Esophagus squamous epithelium (tissue), 5 donors: Measurements from ENCODE around the gene MEAF6. TPM values are rescaled to one million over a fixed set of nuclear protein-coding genes. Genes with fewer than 3 reads are reported as not detected.
"Not testable (repeated sequence)": the region's sequence is repeated elsewhere in the genome, so short reads cannot be mapped to it uniquely, and the experiment has no call there.

Experiments
- DNase-seq: peaks from one replicate; lab custom pipeline; 2025; lab: John Stamatoyannopoulos, UW
- H3K27ac ChIP-seq, 4 donors: fragments of 200-600 bp; sonication (generic); one replicate each; pipeline ENCODE4 v1.5.1; 2016 to 2019; ENCODE audit warnings: mild to moderate bottlenecking in 1 of 4
- H3K27me3 ChIP-seq, 4 donors: fragments of 200-600 bp; sonication (generic); 1 replicate in 3 of 4; 2 replicates in 1 of 4; pipeline versions ENCODE4 v1.5.1 to v1.6.0; 2017 to 2021; ENCODE audit warnings: antibody characterized with exemption in 1 of 4
- H3K36me3 ChIP-seq, 3 donors: fragments of 200-600 bp; sonication (generic); one replicate each; pipeline ENCODE4 v1.5.1; 2016 to 2019
- H3K4me1 ChIP-seq, 3 donors: fragments of 200-600 bp; sonication (generic); one replicate each; pipeline ENCODE4 v1.5.1; 2017 to 2019
- H3K4me3 ChIP-seq, 4 donors: fragments of 200-600 bp; sonication (generic); 1 replicate in 3 of 4; 2 replicates in 1 of 4; pipeline ENCODE4 v1.5.1; 2016 to 2019; ENCODE audit warnings: mild to moderate bottlenecking in 2 of 4, moderate library complexity in 1 of 4
- H3K9me3 ChIP-seq, 3 donors: fragments of 200-600 bp; sonication (generic); one replicate each; pipeline ENCODE4 v1.5.1; 2016 to 2019
- POLR2A ChIP-seq, 4 donors: fragments of 450-650 bp; IDR thresholded peaks; one replicate each; pipeline ENCODE4 v1.6.1; 2017; ENCODE audit warnings: antibody characterized with exemption in 4 of 4, mild to moderate bottlenecking in 4 of 4, moderate library complexity in 3 of 4
- WGBS, 2 donors: methylation state at CpG; one replicate each; pipeline ENCODE4 v1.1.5; 2018; 5-methylcytosine and 5-hydroxymethylcytosine counted together
- intact Hi-C: fragments of 100-400 bp; cut with DNase I; formaldehyde crosslinking; loops from one replicate; pipeline ENCODE4 v1.15.0; 2022
- total RNA-seq, 4 donors: library from RNA; depleted of rRNA; stranded (reverse); fragments of >200 nt; gene quantifications; one replicate each; pipeline ENCODE4 v1.1.0, GENCODE V29; 2016
- TF ChIP-seq, protein P1 (sequence below), 6 experiments: fragments of 450-650 bp in 4 of 6; fragments of 200-600 bp in 2 of 6; sonication (generic) in 2 of 6; IDR thresholded peaks; one replicate each; pipeline ENCODE4 v1.5.1; 2016 to 2019; ENCODE audit warnings: antibody characterized with exemption in 6 of 6, mild to moderate bottlenecking in 4 of 6, moderate library complexity in 4 of 6
- donor health status: DM: yes; HTN: yes; CAD: no.

Gene MEAF6
- total RNA-seq, result 10 to 100 TPM; 45.5 to 67.9 (median 56.5) TPM

DNA sequence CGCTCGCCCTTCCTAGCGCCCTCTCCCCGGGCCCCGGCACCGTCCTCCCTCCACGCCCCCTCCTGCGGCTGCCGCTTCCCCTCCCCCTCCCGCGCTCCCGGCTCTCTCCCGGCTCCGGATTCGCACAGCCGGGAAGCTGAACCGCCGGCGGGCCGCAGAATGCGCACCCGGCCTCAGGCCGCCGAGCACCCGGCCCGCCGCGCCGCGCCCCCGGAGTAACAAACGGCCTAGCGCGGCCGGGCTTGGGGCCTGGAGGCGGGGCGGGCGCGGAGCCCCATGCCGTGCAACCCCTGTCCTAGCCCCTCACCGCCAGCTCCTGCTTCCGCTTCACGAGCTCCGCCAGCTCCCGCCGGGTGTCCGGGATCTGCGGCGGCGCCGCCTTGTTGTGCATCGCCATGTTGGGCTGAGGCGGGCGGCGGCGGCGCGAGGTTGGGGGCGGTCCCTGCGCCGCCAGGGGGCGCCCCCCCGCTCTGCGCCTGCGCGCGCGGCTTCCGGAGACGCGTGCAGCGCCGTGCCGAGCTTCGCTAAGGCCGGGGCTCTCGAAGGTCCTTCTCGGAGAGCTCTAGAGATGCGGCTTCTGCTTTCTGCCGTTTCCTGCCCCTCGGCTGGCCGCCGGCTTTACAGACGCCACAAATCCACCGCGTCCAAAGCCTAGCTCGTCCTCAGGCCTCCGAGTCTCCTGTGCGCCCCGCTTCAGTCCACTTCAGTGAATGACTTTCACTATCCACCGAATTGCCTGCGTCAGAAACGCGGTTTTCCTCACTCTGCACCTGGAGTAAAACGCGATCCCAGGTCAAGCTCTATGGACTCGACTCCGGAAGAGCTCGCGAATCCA is at the start of gene MEAF6:
Gene MEAF6, minus strand, starts transcription at position 417 of the 835 bp plus-strand sequence. Its CDS starts 20 bp downstream, at position 397.
- DNase-seq, result peak; percentile 45
- H3K27ac ChIP-seq, result peak within 1 kb of the TSS; percentile 92 to 97 (median 96)
- peaks cover 8 to 34% (median 12%) of the 10 kb centered on the region in 3 donors for H3K4me1 ChIP-seq
- peaks cover 0 to 33% (median 9%) of the 10 kb centered on the region in 3 donors for H3K36me3 ChIP-seq
- WGBS, 2 donors, result 0 to 1% methylated on average over 11 to 22 of the region's 100 CpGs
- intact Hi-C loops, result no loop called here
- no peaks in the 10 kb centered on the region for H3K27me3 ChIP-seq
- peak within 1 kb of the TSS; percentile 75 to 100 (median 84) for H3K4me3 ChIP-seq
- TF ChIP-seq, protein P1, sequence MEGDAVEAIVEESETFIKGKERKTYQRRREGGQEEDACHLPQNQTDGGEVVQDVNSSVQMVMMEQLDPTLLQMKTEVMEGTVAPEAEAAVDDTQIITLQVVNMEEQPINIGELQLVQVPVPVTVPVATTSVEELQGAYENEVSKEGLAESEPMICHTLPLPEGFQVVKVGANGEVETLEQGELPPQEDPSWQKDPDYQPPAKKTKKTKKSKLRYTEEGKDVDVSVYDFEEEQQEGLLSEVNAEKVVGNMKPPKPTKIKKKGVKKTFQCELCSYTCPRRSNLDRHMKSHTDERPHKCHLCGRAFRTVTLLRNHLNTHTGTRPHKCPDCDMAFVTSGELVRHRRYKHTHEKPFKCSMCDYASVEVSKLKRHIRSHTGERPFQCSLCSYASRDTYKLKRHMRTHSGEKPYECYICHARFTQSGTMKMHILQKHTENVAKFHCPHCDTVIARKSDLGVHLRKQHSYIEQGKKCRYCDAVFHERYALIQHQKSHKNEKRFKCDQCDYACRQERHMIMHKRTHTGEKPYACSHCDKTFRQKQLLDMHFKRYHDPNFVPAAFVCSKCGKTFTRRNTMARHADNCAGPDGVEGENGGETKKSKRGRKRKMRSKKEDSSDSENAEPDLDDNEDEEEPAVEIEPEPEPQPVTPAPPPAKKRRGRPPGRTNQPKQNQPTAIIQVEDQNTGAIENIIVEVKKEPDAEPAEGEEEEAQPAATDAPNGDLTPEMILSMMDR (IDR thresholded peaks at IDR 0.05), result peak; percentile 49 to 93 (median 82)
- TF ChIP-seq POLR2A (IDR thresholded peaks at IDR 0.05), result peak in 3 of 4 donors; percentile 35 to 84 (median 76)
- H3K9me3 ChIP-seq, result no peaks in the 10 kb centered on the region

DNA sequence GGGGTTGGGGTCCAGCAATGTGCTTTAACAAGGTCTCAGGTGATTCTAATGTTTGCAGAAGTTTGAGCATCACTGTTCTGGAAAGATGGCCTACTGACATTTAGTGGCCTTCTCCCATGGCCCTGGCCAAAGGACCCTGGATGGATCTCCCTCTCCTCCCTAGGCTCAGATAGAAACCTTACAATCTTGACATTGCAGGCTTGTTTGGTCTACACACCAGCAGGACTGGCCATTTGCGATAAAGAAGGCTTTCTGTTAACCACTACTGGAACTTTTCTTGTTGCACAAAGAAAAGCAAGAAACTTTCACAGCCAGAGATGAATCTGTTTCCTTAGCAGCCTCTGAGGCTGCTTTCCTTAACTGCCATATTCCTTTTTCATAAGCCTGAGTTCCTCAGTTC is 48.4 kb upstream of the MEAF6 start:
- TF ChIP-seq, protein P1 (IDR thresholded peaks at IDR 0.05), result no peak
- TF ChIP-seq POLR2A (IDR thresholded peaks at IDR 0.05), result no peak
- Histone ChIP-seq H3K4me1 (no peaks in the 10 kb centered on the region), H3K27me3 (no peaks in the 10 kb centered on the region), H3K4me3 (no peak overlapping the region), H3K27ac (no peak overlapping the region), H3K9me3 (no peaks in the 10 kb centered on the region), H3K36me3 (peaks cover 0 to 55% (median 26%) of the 10 kb centered on the region in 3 donors)
- WGBS, 2 donors, result 82 to 100% methylated on average over 1 of the region's 1 CpG
- intact Hi-C loops, result no loop called here
- no peak for DNase-seq

DNA sequence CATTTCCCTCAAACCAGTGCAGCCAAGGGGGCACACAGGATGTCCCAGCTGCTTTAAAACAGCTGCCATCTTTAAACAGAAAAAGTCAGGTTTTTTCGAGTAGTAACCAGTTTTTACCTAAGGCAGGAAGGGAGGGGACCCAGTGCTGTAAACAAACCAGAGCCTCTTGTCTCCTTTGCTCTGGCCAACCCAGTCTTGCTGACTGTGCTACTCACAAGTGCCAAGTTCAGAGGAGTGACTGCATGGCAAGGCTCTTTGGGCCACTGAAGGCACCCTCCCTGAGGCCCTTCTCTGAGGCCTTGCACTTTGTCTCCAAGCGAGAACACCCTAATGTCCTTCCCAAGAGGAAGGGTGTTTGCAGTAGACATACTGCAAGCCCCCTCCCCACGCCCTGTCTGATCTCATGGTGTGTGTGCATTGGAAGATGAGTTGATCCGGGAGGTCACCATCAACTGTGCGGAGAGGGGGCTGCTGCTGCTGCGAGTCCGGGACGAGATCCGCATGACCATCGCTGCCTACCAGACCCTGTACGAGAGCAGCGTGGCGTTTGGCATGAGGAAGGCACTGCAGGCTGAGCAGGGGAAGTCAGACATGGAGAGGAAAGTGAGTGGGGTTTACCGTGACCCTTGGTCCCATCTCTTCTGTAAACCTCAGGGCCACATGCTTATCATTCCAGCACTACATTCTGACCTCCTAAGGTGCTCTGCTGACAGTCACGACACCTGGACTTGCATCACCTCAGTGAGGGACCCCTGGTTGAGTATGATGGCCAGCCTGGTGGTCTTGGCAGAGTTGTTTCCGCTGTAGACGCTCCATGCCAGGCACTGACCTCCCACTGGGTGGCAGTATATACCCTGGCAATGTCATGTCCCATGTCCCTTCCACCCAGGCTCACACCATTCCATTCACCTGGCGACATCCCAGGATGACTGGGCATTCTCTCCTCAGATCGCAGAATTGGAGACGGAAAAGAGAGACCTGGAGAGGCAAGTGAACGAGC is 46.9 kb upstream of the MEAF6 start:
- intact Hi-C loops, result no loop called here
- Histone ChIP-seq H3K9me3 (no peaks in the 10 kb centered on the region), H3K27me3 (no peaks in the 10 kb centered on the region), H3K4me3 (no peak overlapping the region), H3K4me1 (peaks cover 0 to 12% (median under 1%) of the 10 kb centered on the region in 3 donors), H3K27ac (no peak overlapping the region), H3K36me3 (peaks cover 0 to 39% (median 11%) of the 10 kb centered on the region in 3 donors)
- WGBS, 2 donors, result 78 to 88% methylated on average over 7 to 17 of the region's 21 CpGs
- no peak for DNase-seq
- TF ChIP-seq, protein P1 (IDR thresholded peaks at IDR 0.05), result peak in 4 of 6 experiments; percentile 13 to 50 (median 32)
- TF ChIP-seq POLR2A (IDR thresholded peaks at IDR 0.05), result no peak

DNA sequence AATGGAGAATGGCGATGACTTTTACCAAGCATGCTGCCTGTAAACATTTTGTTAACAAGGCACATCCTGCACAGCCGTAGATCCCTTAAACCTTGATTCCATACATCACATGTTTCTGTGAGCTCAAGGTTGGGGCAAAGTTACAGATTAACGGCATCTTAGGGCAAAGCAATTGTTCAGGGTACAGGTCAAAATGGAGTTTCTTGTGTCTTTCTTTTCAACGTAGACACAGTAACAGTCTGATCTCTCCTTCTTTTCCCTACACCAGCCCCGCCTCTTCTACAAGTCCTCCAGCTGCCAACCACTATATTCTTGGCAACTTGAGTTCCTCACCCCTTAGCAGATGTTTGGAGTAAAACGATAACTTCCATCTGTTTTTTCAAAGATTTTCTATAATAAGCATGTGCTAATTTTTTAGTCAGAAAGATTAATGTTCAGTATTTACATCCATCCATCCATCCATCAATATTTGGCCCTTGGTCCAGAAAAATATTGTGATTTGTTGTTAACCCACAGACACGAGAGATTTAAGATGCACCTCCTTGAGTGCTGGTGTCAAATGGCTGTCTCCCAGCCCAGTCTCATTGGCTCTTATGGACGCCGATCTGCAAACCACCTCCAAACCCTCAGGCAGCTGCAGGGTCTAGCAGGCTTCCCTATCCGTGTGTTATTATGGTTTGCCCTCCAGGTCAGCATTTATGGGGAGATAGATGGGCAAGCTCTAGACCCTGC is 46.0 kb upstream of the MEAF6 start:
- no peaks in the 10 kb centered on the region for H3K27me3 ChIP-seq
- TF ChIP-seq, protein P1 (IDR thresholded peaks at IDR 0.05), result no peak
- no peak for TF ChIP-seq POLR2A (IDR thresholded peaks at IDR 0.05)
- H3K9me3 ChIP-seq, result no peaks in the 10 kb centered on the region
- no peak overlapping the region for H3K4me3 ChIP-seq
- H3K36me3 ChIP-seq, result peaks cover 0 to 31% (median 8%) of the 10 kb centered on the region in 3 donors
- no peak for DNase-seq
- intact Hi-C loops, result no loop called here
- 66 to 69% methylated on average over 9 to 10 of the region's 10 CpGs for WGBS, 2 donors
- H3K27ac ChIP-seq, result no peak overlapping the region
- peaks cover 0 to 20% (median 4%) of the 10 kb centered on the region in 3 donors for H3K4me1 ChIP-seq

DNA sequence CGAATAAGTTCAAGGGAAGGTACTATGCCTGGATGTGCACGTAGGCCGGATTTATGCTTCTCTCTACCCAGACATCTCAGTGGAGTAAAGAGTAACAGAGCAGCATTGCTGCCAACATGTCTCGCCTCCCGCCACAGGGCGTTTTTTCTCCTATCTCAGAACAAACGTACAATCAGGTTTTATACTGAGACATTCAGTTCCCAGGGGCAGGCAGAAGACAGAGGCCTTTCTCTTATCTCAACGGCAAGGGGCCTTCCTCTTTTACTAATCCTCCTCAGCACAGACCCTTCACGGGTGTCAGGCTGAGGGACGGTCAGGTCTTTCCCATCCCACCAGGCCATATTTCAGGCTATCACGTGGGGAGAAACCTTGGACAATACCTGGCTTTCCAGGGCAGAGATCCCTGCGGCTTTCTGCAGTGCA is 45.4 kb upstream of the MEAF6 start:
- not testable (repeated sequence) for H3K4me3 ChIP-seq, H3K27ac ChIP-seq, H3K9me3 ChIP-seq, H3K27me3 ChIP-seq, DNase-seq
- Histone ChIP-seq H3K4me1 (peaks cover 0 to 20% (median 4%) of the 10 kb centered on the region in 3 donors), H3K36me3 (peaks cover 0 to 25% (median 2%) of the 10 kb centered on the region in 3 donors)
- intact Hi-C loops, result loop anchor here (10.0 kb wide), 1 partner anchor 125 kb away; no protein-coding TSS in a partner anchor
- 73 to 75% methylated on average over 10 to 12 of the region's 12 CpGs for WGBS, 2 donors
